ENCODE measurements around the gene CCDC200. TPM values are rescaled to one million over a fixed set of nuclear protein-coding genes. Genes with fewer than 3 reads are reported as not detected.
"Not testable (repeated sequence)": the region's sequence is repeated elsewhere in the genome, so short reads cannot be mapped to it uniquely, and the experiment has no call there.

Gene CCDC200
- polyA plus RNA-seq (2011; rRNA removed), result not detected in 2 replicates
- not detected in 2 replicates for polyA plus RNA-seq (2012; cell fraction: cytosol; rRNA removed)
- 0.18 TPM in 1 of 2 replicates, not detected in the other for polyA plus RNA-seq (2012; cell fraction: nucleus; rRNA removed)
- polyA plus RNA-seq (2017; fragmentation: RNase III; extraction: RNeasy Plus Mini Kit Qiagen cat#74134 plus additional on column Dnase treatment), result not detected in 3 replicates
- polyA minus RNA-seq (2011; rRNA and poly(A)+ RNA removed), result 0.25 TPM in 1 of 2 replicates, not detected in the other

DNA sequence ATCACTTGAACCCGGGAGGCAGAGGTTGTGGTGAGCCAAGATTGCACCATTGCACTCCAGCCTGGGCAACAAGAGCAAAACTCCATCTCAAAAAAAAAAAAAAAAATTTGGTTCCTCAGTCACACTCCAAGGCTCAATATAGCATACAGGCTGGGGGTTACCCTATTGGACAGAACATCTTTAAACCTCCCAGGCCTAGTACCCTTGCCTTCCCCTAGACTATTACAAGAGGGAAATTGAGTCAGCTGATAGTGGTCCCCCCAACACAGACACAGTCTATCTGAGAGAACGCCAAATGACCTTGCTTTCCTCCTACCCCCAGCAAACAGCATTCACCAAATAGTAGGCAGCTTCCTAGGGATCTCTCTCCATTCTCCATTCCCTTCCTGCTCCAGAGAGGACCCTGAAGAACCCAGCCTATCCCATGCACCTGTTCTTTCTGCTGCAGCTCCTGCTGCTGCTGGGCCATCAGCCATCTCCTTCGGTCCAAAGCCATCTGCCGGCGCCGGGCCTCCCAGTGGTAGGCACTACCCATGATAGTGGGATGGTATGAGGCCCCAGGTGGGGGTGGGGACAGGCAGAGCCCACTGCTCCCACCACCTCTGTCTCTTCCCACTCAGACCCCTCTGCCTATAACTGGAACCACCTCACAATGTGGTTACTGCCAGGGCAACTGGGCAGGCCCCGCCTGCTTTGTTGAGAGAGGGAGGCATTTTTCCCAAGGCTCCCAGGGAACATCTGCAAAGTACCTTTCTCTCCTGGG is at the start of gene CCDC200:
TSS of gene CCDC200 (minus strand) at position 604 of the 763 bp plus-strand sequence. CDS start at position 535, 69 bp downstream.
- H3K4me3 ChIP-seq; H3K4me2 ChIP-seq; DNase-seq (ENCODE audit: low read depth in 1 of 2, low spot score in 1 of 2); POLR2A ChIA-PET; H3K27ac ChIP-seq; CTCF ChIA-PET; FAIRE-seq; H3K4me1 ChIP-seq; H3K9me3 ChIP-seq: not testable (repeated sequence)
- ATAC-seq, result peak; percentile 45 to 48; a peak in 5 of 6 replicates
- WGBS (ENCODE audit: missing lambda C conversion rate), result no CpG with 5 or more reads among the region's 7 CpGs

DNA sequence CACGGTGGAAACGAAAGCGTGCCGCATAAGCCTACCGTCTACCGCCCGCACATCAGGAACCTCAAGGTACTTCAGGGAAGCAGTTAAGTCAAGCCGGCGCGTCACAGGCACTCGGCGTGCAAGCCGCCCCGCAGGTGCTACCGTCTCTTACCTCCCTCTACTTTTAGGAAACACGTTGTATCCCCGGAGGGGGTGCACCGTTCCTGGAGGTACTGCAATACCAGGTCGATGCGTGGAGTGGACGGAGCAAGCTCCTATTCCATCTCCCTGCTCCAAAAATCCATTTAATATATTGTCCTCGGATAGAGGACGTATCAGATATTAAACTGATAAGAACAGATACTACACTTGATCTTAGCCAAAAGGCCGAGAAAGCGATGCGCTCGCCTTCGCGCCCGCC is 44.5 kb upstream of the CCDC200 start:
- H3K9me3 ChIP-seq; H3K4me2 ChIP-seq; DNase-seq (ENCODE audit: low read depth in 1 of 2, low spot score in 1 of 2); FAIRE-seq; H3K4me3 ChIP-seq; CTCF ChIA-PET; H3K4me1 ChIP-seq; POLR2A ChIA-PET: not testable (repeated sequence)
- H3K27ac ChIP-seq, result 0 out of 6 replicates have a peak overlapping the region, but pooled peaks have one; percentile 47 to 62
- WGBS (ENCODE audit: missing lambda C conversion rate), result no CpG with 5 or more reads among the region's 30 CpGs
- ATAC-seq, result peak in 1 of 2 experiments; percentile 70; a peak in 3 of 6 replicates

DNA sequence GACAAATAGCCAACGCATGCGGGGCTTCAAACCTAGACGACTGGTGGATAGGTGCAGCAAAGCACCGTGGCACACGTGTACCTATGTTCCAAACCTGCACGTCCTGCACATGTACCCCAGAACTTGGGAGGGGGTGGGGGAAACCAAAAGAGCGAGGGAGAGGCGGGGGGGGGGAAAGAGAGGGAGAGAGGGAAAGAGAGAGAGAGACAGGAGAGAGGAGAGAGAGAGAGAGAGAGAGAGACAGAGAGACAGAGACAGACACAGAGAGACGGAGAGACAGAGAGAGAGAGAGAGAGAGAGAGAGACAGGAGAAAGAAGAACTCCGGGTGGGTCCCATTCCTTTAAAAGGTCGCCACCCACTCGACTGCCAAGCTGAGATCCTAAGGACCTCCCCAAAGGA is 44.1 kb upstream of the CCDC200 start:
- FAIRE-seq; H3K4me1 ChIP-seq; POLR2A ChIA-PET; H3K9me3 ChIP-seq; ATAC-seq; CTCF ChIA-PET; H3K4me3 ChIP-seq; DNase-seq (ENCODE audit: low read depth in 1 of 2, low spot score in 1 of 2); H3K4me2 ChIP-seq: not testable (repeated sequence)
- 0% methylated on average over 1 of the region's 12 CpGs for WGBS (ENCODE audit: missing lambda C conversion rate)
- 0 out of 6 replicates have a peak overlapping the region, but pooled peaks have one; percentile 47 to 62 for H3K27ac ChIP-seq

DNA sequence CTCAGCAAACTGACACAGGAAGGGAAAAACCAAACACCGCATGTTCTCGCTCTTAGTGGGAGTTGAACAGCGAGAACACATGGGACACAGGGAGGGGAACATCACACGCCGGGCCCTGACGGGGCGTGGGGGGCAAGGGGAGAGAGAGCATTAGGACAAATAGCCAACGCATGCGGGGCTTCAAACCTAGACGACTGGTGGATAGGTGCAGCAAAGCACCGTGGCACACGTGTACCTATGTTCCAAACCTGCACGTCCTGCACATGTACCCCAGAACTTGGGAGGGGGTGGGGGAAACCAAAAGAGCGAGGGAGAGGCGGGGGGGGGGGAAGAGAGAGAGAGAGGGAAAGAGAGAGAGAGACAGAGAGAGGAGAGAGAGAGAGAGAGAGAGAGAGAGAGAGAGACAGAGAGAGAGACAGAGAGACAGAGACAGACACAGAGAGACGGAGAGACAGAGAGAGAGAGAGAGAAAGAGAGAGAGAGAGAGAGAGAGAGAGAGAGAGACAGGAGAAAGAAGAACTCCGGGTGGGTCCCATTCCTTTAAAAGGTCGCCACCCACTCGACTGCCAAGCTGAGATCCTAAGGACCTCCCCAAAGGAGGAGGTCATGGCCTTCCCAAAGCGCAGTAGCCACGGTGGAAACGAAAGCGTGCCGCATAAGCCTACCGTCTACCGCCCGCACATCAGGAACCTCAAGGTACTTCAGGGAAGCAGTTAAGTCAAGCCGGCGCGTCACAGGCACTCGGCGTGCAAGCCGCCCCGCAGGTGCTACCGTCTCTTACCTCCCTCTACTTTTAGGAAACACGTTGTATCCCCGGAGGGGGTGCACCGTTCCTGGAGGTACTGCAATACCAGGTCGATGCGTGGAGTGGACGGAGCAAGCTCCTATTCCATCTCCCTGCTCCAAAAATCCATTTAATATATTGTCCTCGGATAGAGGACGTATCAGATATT is 42.4 kb upstream of the CCDC200 start:
- DNase-seq (ENCODE audit: low read depth in 1 of 2, low spot score in 1 of 2); H3K4me2 ChIP-seq; POLR2A ChIA-PET; CTCF ChIA-PET; FAIRE-seq; H3K9me3 ChIP-seq; H3K4me1 ChIP-seq; H3K4me3 ChIP-seq; H3K27ac ChIP-seq: not testable (repeated sequence)
- peak in 1 of 2 experiments; percentile 73; a peak in 3 of 6 replicates for ATAC-seq
- WGBS (ENCODE audit: missing lambda C conversion rate), result no CpG with 5 or more reads among the region's 43 CpGs

DNA sequence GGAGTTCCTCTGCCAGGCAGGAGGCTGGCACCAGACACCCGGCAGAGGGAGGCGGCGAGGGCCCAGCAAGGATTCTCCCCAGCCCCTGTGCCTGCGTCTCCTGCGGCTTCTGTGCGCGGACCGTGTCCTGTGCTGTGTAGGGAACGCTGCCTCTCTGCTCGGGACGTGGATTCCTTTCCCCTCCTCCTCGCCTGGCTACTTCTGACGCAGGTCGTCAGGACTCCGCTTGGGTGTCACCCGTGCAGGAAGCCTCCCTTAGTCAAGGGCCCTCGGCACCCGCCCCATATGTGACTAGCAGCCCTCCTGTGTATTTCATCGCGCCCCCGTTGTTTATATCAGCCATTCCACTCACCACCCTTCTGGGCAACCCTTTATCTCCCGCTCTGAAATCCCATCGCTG is 18.0 kb upstream of the CCDC200 start:
- H3K4me3 ChIP-seq; FAIRE-seq; CTCF ChIA-PET; POLR2A ChIA-PET; H3K9me3 ChIP-seq; DNase-seq (ENCODE audit: low read depth in 1 of 2, low spot score in 1 of 2); H3K4me1 ChIP-seq; ATAC-seq; H3K4me2 ChIP-seq; H3K27ac ChIP-seq: not testable (repeated sequence)
- 12% methylated on average over 19 of the region's 23 CpGs for WGBS (ENCODE audit: missing lambda C conversion rate)

DNA sequence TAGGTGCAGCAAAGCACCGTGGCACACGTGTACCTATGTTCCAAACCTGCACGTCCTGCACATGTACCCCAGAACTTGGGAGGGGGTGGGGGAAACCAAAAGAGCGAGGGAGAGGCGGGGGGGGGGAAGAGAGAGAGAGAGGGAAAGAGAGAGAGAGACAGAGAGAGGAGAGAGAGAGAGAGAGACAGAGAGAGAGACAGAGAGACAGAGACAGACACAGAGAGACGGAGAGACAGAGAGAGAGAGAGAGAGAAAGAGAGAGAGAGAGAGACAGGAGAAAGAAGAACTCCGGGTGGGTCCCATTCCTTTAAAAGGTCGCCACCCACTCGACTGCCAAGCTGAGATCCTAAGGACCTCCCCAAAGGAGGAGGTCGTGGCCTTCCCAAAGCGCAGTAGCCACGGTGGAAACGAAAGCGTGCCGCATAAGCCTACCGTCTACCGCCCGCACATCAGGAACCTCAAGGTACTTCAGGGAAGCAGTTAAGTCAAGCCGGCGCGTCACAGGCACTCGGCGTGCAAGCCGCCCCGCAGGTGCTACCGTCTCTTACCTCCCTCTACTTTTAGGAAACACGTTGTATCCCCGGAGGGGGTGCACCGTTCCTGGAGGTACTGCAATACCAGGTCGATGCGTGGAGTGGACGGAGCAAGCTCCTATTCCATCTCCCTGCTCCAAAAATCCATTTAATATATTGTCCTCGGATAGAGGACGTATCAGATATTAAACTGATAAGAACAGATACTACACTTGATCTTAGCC is 12.4 kb upstream of the CCDC200 start:
- DNase-seq (ENCODE audit: low read depth in 1 of 2, low spot score in 1 of 2); POLR2A ChIA-PET; H3K9me3 ChIP-seq; H3K4me3 ChIP-seq; H3K27ac ChIP-seq; CTCF ChIA-PET; H3K4me2 ChIP-seq; H3K4me1 ChIP-seq; FAIRE-seq: not testable (repeated sequence)
- WGBS (ENCODE audit: missing lambda C conversion rate), result no CpG with 5 or more reads among the region's 34 CpGs
- peak in 1 of 2 experiments; percentile 73; a peak in 3 of 6 replicates for ATAC-seq

DNA sequence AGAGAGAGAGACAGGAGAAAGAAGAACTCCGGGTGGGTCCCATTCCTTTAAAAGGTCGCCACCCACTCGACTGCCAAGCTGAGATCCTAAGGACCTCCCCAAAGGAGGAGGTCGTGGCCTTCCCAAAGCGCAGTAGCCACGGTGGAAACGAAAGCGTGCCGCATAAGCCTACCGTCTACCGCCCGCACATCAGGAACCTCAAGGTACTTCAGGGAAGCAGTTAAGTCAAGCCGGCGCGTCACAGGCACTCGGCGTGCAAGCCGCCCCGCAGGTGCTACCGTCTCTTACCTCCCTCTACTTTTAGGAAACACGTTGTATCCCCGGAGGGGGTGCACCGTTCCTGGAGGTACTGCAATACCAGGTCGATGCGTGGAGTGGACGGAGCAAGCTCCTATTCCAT is 11.2 kb upstream of the CCDC200 start:
- H3K4me2 ChIP-seq; H3K4me3 ChIP-seq; H3K27ac ChIP-seq; H3K9me3 ChIP-seq; CTCF ChIA-PET; DNase-seq (ENCODE audit: low read depth in 1 of 2, low spot score in 1 of 2); POLR2A ChIA-PET; FAIRE-seq; H3K4me1 ChIP-seq: not testable (repeated sequence)
- WGBS (ENCODE audit: missing lambda C conversion rate), result no CpG with 5 or more reads among the region's 26 CpGs
- ATAC-seq, result peak in 1 of 2 experiments; percentile 71; a peak in 3 of 6 replicates

DNA sequence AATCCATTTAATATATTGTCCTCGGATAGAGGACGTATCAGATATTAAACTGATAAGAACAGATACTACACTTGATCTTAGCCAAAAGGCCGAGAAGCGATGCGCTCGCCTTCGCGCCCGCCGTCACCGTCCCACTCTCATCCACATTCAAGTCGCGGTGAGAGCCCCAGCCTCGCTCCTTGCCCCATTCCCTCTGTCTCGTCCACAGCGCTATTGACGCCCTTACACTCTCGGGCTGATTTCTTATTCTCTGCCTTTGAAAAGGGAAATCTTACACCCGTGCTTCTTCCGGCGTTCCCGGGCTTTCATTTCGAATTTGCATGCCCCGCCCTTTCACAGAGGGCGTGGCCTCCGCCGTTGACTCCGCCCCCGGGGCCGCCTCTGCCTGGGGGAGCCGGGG is 5.5 kb upstream of the CCDC200 start, which contains the start of gene RNU2-1:
TSS of gene RNU2-1 (minus strand) at position 101 of the 400 bp plus-strand sequence.
- H3K4me2 ChIP-seq; H3K4me1 ChIP-seq; CTCF ChIA-PET; H3K9me3 ChIP-seq; DNase-seq (ENCODE audit: low read depth in 1 of 2, low spot score in 1 of 2); POLR2A ChIA-PET; FAIRE-seq; H3K27ac ChIP-seq; ATAC-seq; H3K4me3 ChIP-seq: not testable (repeated sequence)
- WGBS (ENCODE audit: missing lambda C conversion rate), result no CpG with 5 or more reads among the region's 31 CpGs

DNA sequence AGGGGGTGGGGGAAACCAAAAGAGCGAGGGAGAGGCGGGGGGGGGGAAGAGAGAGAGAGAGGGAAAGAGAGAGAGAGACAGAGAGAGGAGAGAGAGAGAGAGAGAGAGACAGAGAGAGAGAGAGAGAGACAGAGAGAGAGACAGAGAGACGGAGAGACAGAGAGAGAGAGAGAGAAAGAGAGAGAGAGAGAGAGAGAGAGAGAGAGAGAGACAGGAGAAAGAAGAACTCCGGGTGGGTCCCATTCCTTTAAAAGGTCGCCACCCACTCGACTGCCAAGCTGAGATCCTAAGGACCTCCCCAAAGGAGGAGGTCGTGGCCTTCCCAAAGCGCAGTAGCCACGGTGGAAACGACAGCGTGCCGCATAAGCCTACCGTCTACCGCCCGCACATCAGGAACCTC is 4.8 kb upstream of the CCDC200 start:
- H3K4me3 ChIP-seq; CTCF ChIA-PET; H3K4me1 ChIP-seq; H3K9me3 ChIP-seq; FAIRE-seq; ATAC-seq; H3K4me2 ChIP-seq; DNase-seq (ENCODE audit: low read depth in 1 of 2, low spot score in 1 of 2); H3K27ac ChIP-seq; POLR2A ChIA-PET: not testable (repeated sequence)
- WGBS (ENCODE audit: missing lambda C conversion rate), result 5% methylated on average over 4 of the region's 15 CpGs

Measured in A549 (cell line).